ENCODE data around the gene RRP9. TPM values are rescaled to one million over a fixed set of nuclear protein-coding genes. Genes with fewer than 3 reads are reported as not detected.
A peak's percentile ranks its signal among the peaks of the same experiment; 100 is the strongest.

Gene RRP9
- total RNA-seq, 2 donors from 2014 or later, result 8.0 to 13.2 TPM

GRCh38 chr3:51948016-51948580, 6.4 kb upstream of the RRP9 start:
- Histone ChIP-seq H3K4me1 (peaks cover 3% of the 10 kb centered on the region), H3K36me3 (replicated peaks in 1 of 2; ENCODE audit: insufficient read depth in 1 of 2, low read depth in 2 of 2) (no peaks in the 10 kb centered on the region), H3K9me3 (no peaks in the 10 kb centered on the region), H3K4me3 (no peak overlapping the region), H3K27me3 (no peaks in the 10 kb centered on the region), H3K27ac (no peak overlapping the region)
- no peak for ATAC-seq
- no peak for DNase-seq
- intact Hi-C loops (cut with DNase I), result loop anchor here (10.0 kb wide), 1 partner anchor 47 kb away; the partner anchor contains the start of gene RPL29
- 81% methylated on average over 10 of the region's 10 CpGs for whole genome bisulfite sequencing, 2 donors
- TF ChIP-seq POLR2A (IDR thresholded peaks at IDR 0.05), result no peak

- H3K4me1 ChIP-seq, result peaks cover 10% of the 10 kb centered on the region
- TF ChIP-seq CTCF (IDR thresholded peaks at IDR 0.05) (no peak), POLR2A (IDR thresholded peaks at IDR 0.05) (no peak)
- no peaks in the 10 kb centered on the region for H3K36me3 ChIP-seq (replicated peaks in 1 of 2; ENCODE audit: insufficient read depth in 1 of 2, low read depth in 2 of 2)
- WGBS, 2 donors, result 62 to 74% methylated on average over 9 to 13 of the region's 13 CpGs
- intact Hi-C loops (cut with DNase I), result loop anchor here (10.0 kb wide), 1 partner anchor 47 kb away; the partner anchor contains the start of gene RPL29
- DNase-seq, result peak in 1 of 4 donors; percentile 6
- no peak overlapping the region for H3K4me3 ChIP-seq
- no peaks in the 10 kb centered on the region for H3K9me3 ChIP-seq
- H3K27me3 ChIP-seq, result no peaks in the 10 kb centered on the region
- no peak overlapping the region for H3K27ac ChIP-seq
- no peak for ATAC-seq
These were observed 5.7 kb upstream of the RRP9 start for GRCh38 chr3:51947215-51947900.

GRCh38 chr3:51946796-51947195, 5.1 kb upstream of the RRP9 start:
- TF ChIP-seq CTCF (IDR thresholded peaks at IDR 0.05) (no peak), POLR2A (IDR thresholded peaks at IDR 0.05) (no peak)
- no peak overlapping the region for H3K27ac ChIP-seq
- DNase-seq (no peak), ATAC-seq (no peak)
- intact Hi-C loops (cut with DNase I), result loop anchor here (10.0 kb wide), 1 partner anchor 48 kb away; the partner anchor contains the start of gene RPL29
- 65 to 66% methylated on average over 3 to 4 of the region's 4 CpGs for WGBS, 2 donors
- H3K27me3 ChIP-seq, result no peaks in the 10 kb centered on the region
- H3K4me1 ChIP-seq, result peaks cover 13% of the 10 kb centered on the region
- H3K9me3 ChIP-seq, result no peaks in the 10 kb centered on the region
- no peak overlapping the region for H3K4me3 ChIP-seq
- H3K36me3 ChIP-seq (replicated peaks in 1 of 2; ENCODE audit: insufficient read depth in 1 of 2, low read depth in 2 of 2), result no peaks in the 10 kb centered on the region

- Histone ChIP-seq H3K27me3 (no peaks in the 10 kb centered on the region), H3K4me1 (peaks cover 17% of the 10 kb centered on the region), H3K9me3 (no peaks in the 10 kb centered on the region), H3K36me3 (replicated peaks in 1 of 2; ENCODE audit: insufficient read depth in 1 of 2, low read depth in 2 of 2) (no peaks in the 10 kb centered on the region), H3K4me3 (no peak overlapping the region), H3K27ac (no peak overlapping the region)
- intact Hi-C loops (cut with DNase I), result loop anchor here (10.0 kb wide), 1 partner anchor 49 kb away; the partner anchor contains the start of gene RPL29
- no peak for TF ChIP-seq CTCF (IDR thresholded peaks at IDR 0.05)
- TF ChIP-seq POLR2A (IDR thresholded peaks at IDR 0.05), result no peak
- WGBS, 2 donors, result 82 to 87% methylated on average over 9 to 14 of the region's 14 CpGs
- DNase-seq, result peak in 1 of 4 donors; percentile 9
- no peak for ATAC-seq
These were observed 4.4 kb upstream of the RRP9 start for GRCh38 chr3:51945926-51946705.
